SU-DHL-6 (cell line): ENCODE measurements around the gene CST5.

Experiments
- H2AFZ ChIP-seq: fragments of 200-600 bp; sonication (generic); 2 replicates; pipeline ENCODE4 v1.6.1; 2014; ENCODE audit warnings: low read depth, mild to moderate bottlenecking, moderate library complexity, mixed read lengths, antibody characterized with exemption, low read length; ENCODE audit not compliant: severe bottlenecking
- H3F3A ChIP-seq: fragments of 200-600 bp; shearing (Covaris generic); 2 replicates; pipeline ENCODE4 v1.6.0; 2016; ENCODE audit warnings: antibody characterized with exemption, mild to moderate bottlenecking; ENCODE audit not compliant: insufficient read depth
- H3K27ac ChIP-seq: fragments of 200-600 bp; sonication (generic); 2 replicates; pipeline ENCODE4 v1.5.1; 2016; ENCODE audit warnings: low read depth, mild to moderate bottlenecking, low read length, moderate library complexity, mixed read lengths
- H3K27me3 ChIP-seq: fragments of 200-600 bp; sonication (generic), shearing (Covaris generic); 2 replicates; pipeline ENCODE4 v1.6.0; 2014; ENCODE audit warnings: mild to moderate bottlenecking, low read length
- H3K36me3 ChIP-seq: fragments of 200-600 bp; sonication (generic); 2 replicates; pipeline ENCODE4 v1.6.1; 2014; ENCODE audit warnings: mild to moderate bottlenecking, low read length, mixed read lengths
- H3K4me2 ChIP-seq: fragments of 300-600, 200-600 bp; shearing (Covaris generic), sonication (generic); 2 replicates; pipeline ENCODE4 v1.6.0; 2014; ENCODE audit warnings: low read length, low read depth, mild to moderate bottlenecking; ENCODE audit not compliant: poor library complexity, severe bottlenecking
- H3K4me3 ChIP-seq: fragments of 200-600 bp; sonication (generic); 2 replicates; pipeline ENCODE4 v1.5.1; 2014; ENCODE audit warnings: antibody characterized with exemption, low read length, mild to moderate bottlenecking, mixed read lengths; ENCODE audit not compliant: insufficient read depth, poor library complexity, severe bottlenecking
- H3K79me2 ChIP-seq: fragments of 200-600 bp; sonication (generic); 2 replicates; pipeline ENCODE4 v1.6.1; 2014; ENCODE audit warnings: mild to moderate bottlenecking, low read length, moderate library complexity; ENCODE audit not compliant: insufficient read depth
- H3K9ac ChIP-seq: fragments of 200-600 bp; sonication (generic); 2 replicates; pipeline ENCODE4 v1.7.0; 2014; ENCODE audit warnings: mild to moderate bottlenecking, low read length
- H3K9me2 ChIP-seq: fragments of 200-600 bp; sonication (generic); replicated peaks from 2 replicates; pipeline ENCODE4 v1.6.1; 2014; ENCODE audit warnings: low read length; ENCODE audit not compliant: insufficient read depth
- H3K9me3 ChIP-seq: fragments of 200-600 bp; sonication (generic); 2 replicates; pipeline ENCODE4 v1.6.1; 2014; ENCODE audit warnings: low read length, mixed read lengths; ENCODE audit not compliant: insufficient read depth
- H4K20me1 ChIP-seq: fragments of 200-600 bp; sonication (generic); 2 replicates; pipeline ENCODE4 v1.6.1; 2014; ENCODE audit warnings: low read depth, mild to moderate bottlenecking, antibody characterized with exemption, low read length, moderate library complexity, mixed read lengths
- EZH2phosphoT487 ChIP-seq: fragments of 200-600 bp; sonication (generic), shearing (Covaris generic); conservative IDR thresholded peaks from 2 replicates; pipeline ENCODE4 v1.6.1; 2018; ENCODE audit warnings: mild to moderate bottlenecking, antibody characterized with exemption, low read length, moderate library complexity, mixed read lengths
- TF ChIP-seq, protein P1 (sequence below): fragments of 200-600 bp; sonication (generic); IDR thresholded peaks from one replicate; pipeline ENCODE4 v1.5.1; 2017; ENCODE audit warnings: antibody characterized with exemption, mild to moderate bottlenecking, low read length, moderate library complexity; ENCODE audit not compliant: insufficient read depth, poor library complexity, severe bottlenecking

CST5 gene

DNA sequence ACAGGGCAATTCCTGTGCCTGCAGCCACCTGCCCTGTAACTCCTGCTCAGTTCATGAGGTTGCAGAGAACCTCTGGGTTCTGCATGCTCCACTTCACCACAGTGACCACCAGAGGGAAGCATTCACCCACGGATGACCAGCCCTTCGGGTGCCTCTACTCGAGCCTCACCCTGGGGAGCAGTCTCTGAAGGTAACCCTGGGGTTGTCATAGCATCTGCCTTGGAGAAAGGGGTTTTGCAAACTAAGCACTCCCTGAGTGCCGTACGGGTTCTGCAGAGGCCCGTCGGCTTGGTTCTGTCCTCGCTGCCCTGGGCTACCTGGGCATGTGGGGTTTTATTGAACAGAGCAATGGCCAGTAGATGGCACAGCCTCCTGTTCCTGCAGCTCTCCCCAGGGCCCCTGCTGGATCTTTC lies 10.2 kb upstream of the CST5 start:
- no peak overlapping the region for H3K4me2 ChIP-seq

DNA sequence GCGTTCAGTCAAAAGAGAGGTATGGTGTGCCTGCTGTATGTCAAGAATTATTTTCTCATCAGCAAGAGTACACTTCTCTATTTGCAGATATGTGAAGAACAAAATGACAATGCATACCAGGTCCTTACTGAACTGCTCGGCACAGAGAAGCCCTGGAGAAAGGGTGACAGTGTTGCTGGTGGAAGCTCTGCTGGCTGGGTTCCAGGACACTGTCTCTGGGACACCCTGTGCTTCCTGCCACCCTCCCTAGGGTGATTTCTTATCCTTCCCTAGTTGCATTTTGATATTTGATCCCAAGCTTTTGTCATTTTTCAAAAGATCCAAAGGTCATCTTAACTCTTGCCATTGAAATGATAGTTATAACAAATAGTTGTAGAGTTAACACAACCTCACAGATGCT lies 8.3 kb upstream of the CST5 start:
- no peaks in the 10 kb centered on the region for H3K9me3 ChIP-seq
- no peak overlapping the region for H3K4me2 ChIP-seq
- no peaks in the 10 kb centered on the region for H3K27me3 ChIP-seq
- no peaks in the 10 kb centered on the region for H3K9me2 ChIP-seq
- no peaks in the 10 kb centered on the region for H3K36me3 ChIP-seq
- no peak overlapping the region for H3K9ac ChIP-seq
- no peaks in the 10 kb centered on the region for H3F3A ChIP-seq
- no peak overlapping the region for H3K27ac ChIP-seq
- H4K20me1 ChIP-seq: no peaks in the 10 kb centered on the region
- no peak overlapping the region for H3K4me3 ChIP-seq
- TF ChIP-seq, protein P1, sequence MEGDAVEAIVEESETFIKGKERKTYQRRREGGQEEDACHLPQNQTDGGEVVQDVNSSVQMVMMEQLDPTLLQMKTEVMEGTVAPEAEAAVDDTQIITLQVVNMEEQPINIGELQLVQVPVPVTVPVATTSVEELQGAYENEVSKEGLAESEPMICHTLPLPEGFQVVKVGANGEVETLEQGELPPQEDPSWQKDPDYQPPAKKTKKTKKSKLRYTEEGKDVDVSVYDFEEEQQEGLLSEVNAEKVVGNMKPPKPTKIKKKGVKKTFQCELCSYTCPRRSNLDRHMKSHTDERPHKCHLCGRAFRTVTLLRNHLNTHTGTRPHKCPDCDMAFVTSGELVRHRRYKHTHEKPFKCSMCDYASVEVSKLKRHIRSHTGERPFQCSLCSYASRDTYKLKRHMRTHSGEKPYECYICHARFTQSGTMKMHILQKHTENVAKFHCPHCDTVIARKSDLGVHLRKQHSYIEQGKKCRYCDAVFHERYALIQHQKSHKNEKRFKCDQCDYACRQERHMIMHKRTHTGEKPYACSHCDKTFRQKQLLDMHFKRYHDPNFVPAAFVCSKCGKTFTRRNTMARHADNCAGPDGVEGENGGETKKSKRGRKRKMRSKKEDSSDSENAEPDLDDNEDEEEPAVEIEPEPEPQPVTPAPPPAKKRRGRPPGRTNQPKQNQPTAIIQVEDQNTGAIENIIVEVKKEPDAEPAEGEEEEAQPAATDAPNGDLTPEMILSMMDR: no peak
- no peak for TF ChIP-seq EZH2phosphoT487
- H3K79me2 ChIP-seq: no peaks in the 10 kb centered on the region
- no peak overlapping the region for H2AFZ ChIP-seq

More for the DNA sequence above, 10.2 kb upstream of the CST5 start:
- H4K20me1 ChIP-seq: no peaks in the 10 kb centered on the region
- no peaks in the 10 kb centered on the region for H3K79me2 ChIP-seq
- H3K9ac ChIP-seq: no peak overlapping the region
- no peak overlapping the region for H3K27ac ChIP-seq
- no peaks in the 10 kb centered on the region for H3K9me2 ChIP-seq
- H3K4me3 ChIP-seq: no peak overlapping the region
- H3F3A ChIP-seq: no peaks in the 10 kb centered on the region
- no peak for TF ChIP-seq EZH2phosphoT487
- TF ChIP-seq, protein P1: peak; percentile 59
- H3K27me3 ChIP-seq: no peaks in the 10 kb centered on the region
- H3K36me3 ChIP-seq: no peaks in the 10 kb centered on the region
- no peak overlapping the region for H2AFZ ChIP-seq
- H3K9me3 ChIP-seq: no peaks in the 10 kb centered on the region

DNA sequence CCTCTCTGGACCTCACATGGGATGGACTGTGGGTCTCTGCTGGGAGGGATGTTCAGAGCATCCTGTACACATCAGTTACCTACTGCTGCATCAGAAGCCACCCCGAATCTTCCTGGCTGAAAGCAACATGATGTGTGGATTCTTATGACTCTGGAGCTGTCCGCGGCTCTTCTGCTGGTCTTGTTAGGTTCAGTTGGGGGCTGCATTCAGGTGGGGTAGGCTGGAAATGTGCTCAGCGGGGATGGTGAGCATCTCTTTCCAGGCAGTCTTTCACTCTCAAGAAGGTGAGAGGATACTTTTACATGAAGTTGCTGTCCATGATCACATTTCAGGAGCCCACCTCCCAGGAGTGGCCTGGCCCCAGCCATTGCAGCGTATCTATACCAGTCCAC lies 5.2 kb upstream of the CST5 start:
- Histone ChIP-seq H3K9me3 (no peaks in the 10 kb centered on the region), H3K9ac (no peak overlapping the region), H3K79me2 (no peaks in the 10 kb centered on the region)

More for the DNA sequence above, 5.2 kb upstream of the CST5 start:
- Histone ChIP-seq H3K4me2 (no peak overlapping the region), H3F3A (no peaks in the 10 kb centered on the region), H3K4me3 (no peak overlapping the region), H3K9me2 (no peaks in the 10 kb centered on the region), H3K27me3 (no peaks in the 10 kb centered on the region), H2AFZ (no peak overlapping the region), H4K20me1 (no peaks in the 10 kb centered on the region), H3K27ac (no peak overlapping the region), H3K36me3 (no peaks in the 10 kb centered on the region)
- no peak for TF ChIP-seq EZH2phosphoT487
- TF ChIP-seq, protein P1: no peak
